IPS-15b (cell line): ENCODE measurements around the gene PXDN.

Source experiments
- H3K27me3 ChIP-seq: one replicate; pipeline ENCODE4 v1.6.1; 2013; ENCODE audit warnings: low read length; ENCODE audit not compliant: control insufficient read depth, insufficient read depth
- H3K36me3 ChIP-seq: one replicate; pipeline ENCODE4 v1.6.1; 2013; ENCODE audit warnings: low read length; ENCODE audit not compliant: control insufficient read depth, insufficient read depth
- H3K4me1 ChIP-seq: one replicate; pipeline ENCODE4 v1.6.1; 2013; ENCODE audit warnings: mild to moderate bottlenecking, low read length; ENCODE audit not compliant: control insufficient read depth, insufficient read depth
- H3K4me3 ChIP-seq: one replicate; pipeline ENCODE4 v1.5.1; 2013; ENCODE audit warnings: low read depth, low read length
- H3K9ac ChIP-seq: one replicate; pipeline ENCODE4 v1.6.1; 2013; ENCODE audit warnings: low read depth, mild to moderate bottlenecking, low read length
- H3K9me3 ChIP-seq: one replicate; pipeline ENCODE4 v1.6.1; 2013; ENCODE audit warnings: mild to moderate bottlenecking, low read length; ENCODE audit not compliant: control insufficient read depth, insufficient read depth

Gene PXDN

GRCh38 chr2:1655461-1655860 lies 88.9 kb downstream of the PXDN start:
- no peaks in the 10 kb centered on the region for H3K27me3 ChIP-seq
- no peak overlapping the region for H3K9ac ChIP-seq
- no peak overlapping the region for H3K4me3 ChIP-seq
- H3K9me3 ChIP-seq = no peaks in the 10 kb centered on the region
- H3K36me3 ChIP-seq = peaks cover 9% of the 10 kb centered on the region
- H3K4me1 ChIP-seq = no peaks in the 10 kb centered on the region

DNA sequence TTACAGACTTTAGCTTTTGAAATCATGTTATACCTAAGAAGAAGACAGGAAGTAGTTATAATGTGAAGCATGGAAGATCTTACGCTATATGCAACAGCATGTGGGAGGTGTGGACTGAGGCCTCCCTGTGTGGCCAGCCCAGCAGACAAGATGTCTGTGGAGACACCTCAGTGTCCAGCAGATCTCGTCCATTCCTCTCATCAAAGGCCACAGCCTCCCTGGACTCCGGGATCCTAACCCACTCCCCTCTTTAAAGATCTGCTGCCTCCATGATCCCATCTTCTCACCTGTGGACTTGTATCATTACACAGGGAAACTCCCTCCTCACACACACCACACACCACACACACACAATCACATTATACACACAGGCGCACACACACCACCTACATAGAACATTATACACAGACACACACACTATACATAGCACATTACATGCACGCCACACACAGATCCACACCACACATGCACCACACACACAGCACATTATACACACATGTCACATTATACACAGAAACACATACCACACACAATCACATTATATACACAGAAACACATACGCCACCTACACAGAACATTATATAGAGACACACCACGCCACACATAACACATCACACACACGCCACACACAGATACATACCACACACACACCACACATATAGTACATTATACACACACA lies 89.5 kb downstream of the PXDN start:
- Histone ChIP-seq H3K4me1 (no peaks in the 10 kb centered on the region), H3K36me3 (peaks cover 5% of the 10 kb centered on the region), H3K9ac (no peak overlapping the region), H3K27me3 (no peaks in the 10 kb centered on the region), H3K9me3 (no peaks in the 10 kb centered on the region), H3K4me3 (no peak overlapping the region)

GRCh38 chr2:1653956-1654695 lies 90.2 kb downstream of the PXDN start:
- Histone ChIP-seq H3K27me3 (no peaks in the 10 kb centered on the region), H3K9ac (no peak overlapping the region), H3K9me3 (no peaks in the 10 kb centered on the region), H3K4me1 (no peaks in the 10 kb centered on the region), H3K4me3 (no peak overlapping the region), H3K36me3 (peaks cover 8% of the 10 kb centered on the region)

DNA sequence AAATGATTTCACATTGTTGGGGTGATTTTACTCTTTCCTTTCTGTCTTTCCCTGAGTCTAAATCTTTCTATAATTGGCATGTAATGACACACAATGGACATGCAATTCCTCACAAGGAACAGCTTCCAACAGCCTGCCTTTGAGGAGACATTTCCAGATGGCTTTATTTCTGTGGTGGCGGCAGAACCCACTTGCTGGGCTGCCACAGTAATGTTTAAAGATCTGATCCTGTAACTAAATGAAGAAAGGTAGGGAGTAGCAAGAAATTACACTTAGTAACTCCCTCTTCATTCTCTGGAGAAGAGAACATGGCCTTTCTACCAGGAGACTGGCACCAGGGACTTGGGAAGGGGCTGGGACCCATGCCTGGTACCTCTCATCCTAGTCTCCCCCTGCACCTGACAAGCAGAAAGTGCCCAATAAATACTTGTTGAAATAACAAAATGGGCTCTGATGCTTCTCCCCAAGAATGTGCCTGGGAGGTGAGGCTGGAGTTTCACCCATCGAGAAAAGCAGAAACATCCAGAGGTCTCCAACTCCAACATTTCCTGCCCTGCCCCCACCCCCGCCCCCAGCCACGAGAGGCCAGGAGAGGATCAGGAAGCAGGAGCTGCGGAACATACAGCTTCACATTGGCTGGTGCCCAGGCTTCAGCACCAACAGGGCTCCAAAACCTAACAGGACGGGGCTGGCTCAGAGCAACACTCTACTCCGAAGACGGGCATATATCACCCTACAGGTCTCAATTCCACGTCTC lies 92.1 kb downstream of the PXDN start:
- Histone ChIP-seq H3K36me3 (peaks cover 17% of the 10 kb centered on the region), H3K9ac (no peak overlapping the region), H3K4me3 (no peak overlapping the region), H3K4me1 (no peaks in the 10 kb centered on the region), H3K9me3 (no peaks in the 10 kb centered on the region), H3K27me3 (no peaks in the 10 kb centered on the region)

GRCh38 chr2:1651121-1652033 lies 92.9 kb downstream of the PXDN start:
- Histone ChIP-seq H3K9ac (no peak overlapping the region), H3K36me3 (peaks cover 17% of the 10 kb centered on the region), H3K4me3 (no peak overlapping the region), H3K4me1 (no peaks in the 10 kb centered on the region), H3K9me3 (no peaks in the 10 kb centered on the region), H3K27me3 (no peaks in the 10 kb centered on the region)

GRCh38 chr2:1650085-1650872 lies 94.0 kb downstream of the PXDN start:
- Histone ChIP-seq H3K9me3 (no peaks in the 10 kb centered on the region), H3K4me3 (no peak overlapping the region), H3K27me3 (no peaks in the 10 kb centered on the region), H3K4me1 (no peaks in the 10 kb centered on the region), H3K9ac (no peak overlapping the region), H3K36me3 (peaks cover 17% of the 10 kb centered on the region)

DNA sequence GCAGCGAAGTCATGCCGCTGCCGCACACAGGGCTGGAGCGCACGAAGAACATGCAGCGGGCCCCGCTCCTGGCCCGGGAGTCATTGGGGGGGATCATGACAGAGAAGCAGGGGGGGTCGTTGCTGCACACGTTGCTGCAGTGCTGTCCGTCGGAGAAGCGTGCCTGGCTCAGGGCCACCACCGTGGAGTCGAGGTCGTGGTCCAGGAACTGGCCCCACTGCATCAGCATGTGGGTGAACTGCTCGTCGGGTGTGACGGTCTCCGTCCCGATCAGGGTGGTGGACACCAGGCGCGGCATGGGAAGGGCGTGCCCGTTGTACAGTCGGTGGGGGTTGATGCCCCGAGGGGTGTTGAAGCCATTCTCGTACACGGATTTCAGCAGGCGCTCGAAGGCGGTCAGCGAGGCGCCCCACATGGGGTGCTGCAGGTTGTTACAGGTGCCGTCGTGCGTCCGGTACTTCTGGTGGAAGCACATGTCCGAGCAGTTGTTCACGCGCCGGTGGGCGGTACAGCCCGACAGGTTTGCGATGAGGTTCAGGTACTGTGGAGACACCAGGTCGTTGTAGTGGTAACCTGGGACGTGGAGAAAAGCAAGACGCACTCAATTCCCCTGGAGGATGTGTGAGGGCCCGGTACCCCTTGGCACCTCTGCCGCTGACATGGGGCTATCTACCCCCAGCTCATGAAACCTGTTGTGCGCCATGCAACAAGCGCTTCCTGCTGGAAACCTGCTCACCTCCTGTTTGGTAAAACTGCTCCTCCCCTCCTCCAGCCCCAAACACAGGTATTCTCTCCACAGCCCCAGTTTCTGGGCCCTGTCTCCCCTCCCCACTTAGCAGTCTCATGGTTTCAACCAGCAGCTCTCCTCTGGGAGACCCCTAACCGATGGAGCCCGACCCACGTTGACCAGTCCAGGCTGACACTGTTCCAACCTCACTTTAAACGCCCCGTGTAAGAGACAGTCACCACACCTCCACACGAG lies 94.9 kb downstream of the PXDN start:
- Histone ChIP-seq H3K9ac (no peak overlapping the region), H3K27me3 (no peaks in the 10 kb centered on the region), H3K4me1 (no peaks in the 10 kb centered on the region), H3K4me3 (no peak overlapping the region), H3K9me3 (no peaks in the 10 kb centered on the region), H3K36me3 (peaks cover 17% of the 10 kb centered on the region)

- Histone ChIP-seq H3K27me3 (no peaks in the 10 kb centered on the region), H3K9me3 (no peaks in the 10 kb centered on the region), H3K4me1 (no peaks in the 10 kb centered on the region), H3K4me3 (no peak overlapping the region), H3K36me3 (peaks cover 20% of the 10 kb centered on the region), H3K9ac (no peak overlapping the region)
Measured at GRCh38 chr2:1648241-1649102, 95.8 kb downstream of the PXDN start.

GRCh38 chr2:1647417-1648240 lies 96.7 kb downstream of the PXDN start:
- Histone ChIP-seq H3K4me3 (no peak overlapping the region), H3K9ac (no peak overlapping the region), H3K27me3 (no peaks in the 10 kb centered on the region), H3K4me1 (no peaks in the 10 kb centered on the region), H3K9me3 (no peaks in the 10 kb centered on the region), H3K36me3 (peaks cover 20% of the 10 kb centered on the region)
